ENCODE measurements around the gene SNX25.

- TF ChIP-seq CTCF (IDR thresholded peaks at IDR 0.05; ENCODE audit: poor library complexity, severe bottlenecking) (no peak), MXI1 (conservative IDR thresholded peaks at IDR 0.05; ENCODE audit: poor library complexity, severe bottlenecking) (no peak), EP300 (conservative IDR thresholded peaks at IDR 0.05; ENCODE audit: poor library complexity, severe bottlenecking) (no peak), EZH2 (IDR thresholded peaks at IDR 0.05; ENCODE audit: borderline replicate concordance, insufficient read depth, low read length, poor library complexity, severe bottlenecking) (no peak), SMC3 (conservative IDR thresholded peaks at IDR 0.05; ENCODE audit: poor library complexity) (no peak), TAF1 (IDR thresholded peaks at IDR 0.05; ENCODE audit: low read depth) (no peak)
Measured at GRCh38 chr4:185259719-185260118, 50.3 kb downstream of the SNX25 start.

Measured in neural cell (in vitro differentiated cells).